DLD1 (cell line): ENCODE results near the gene TARP.

Experiments
- in situ Hi-C: cut with HindIII; loops from 2 replicates; pipeline ENCODE4 v1.10.0; 2017; ENCODE audit warnings: low sequenced_read_pairs

The TARP gene

GRCh38 chr7:38273286-38273995 lies at the start of gene TARP:
Gene TARP (minus strand): TSS chr7:38273636.
- in situ Hi-C loops = no loop called here

GRCh38 chr7:38323156-38323555 lies 49.7 kb upstream of the TARP start:
- in situ Hi-C loops = no loop called here

GRCh38 chr7:38322461-38322860 lies 49.0 kb upstream of the TARP start:
- in situ Hi-C loops = no loop called here

GRCh38 chr7:38321967-38322366 lies 48.5 kb upstream of the TARP start:
- in situ Hi-C loops = no loop called here

GRCh38 chr7:38321515-38321944 lies 48.1 kb upstream of the TARP start:
- in situ Hi-C loops = no loop called here

GRCh38 chr7:38321050-38321449 lies 47.6 kb upstream of the TARP start:
- in situ Hi-C loops = no loop called here

- in situ Hi-C loops = no loop called here
Observed at GRCh38 chr7:38319873-38320272, 46.4 kb upstream of the TARP start.

- in situ Hi-C loops = no loop called here
Observed at GRCh38 chr7:38318803-38319416, 45.5 kb upstream of the TARP start.

GRCh38 chr7:38318241-38318640 lies 44.8 kb upstream of the TARP start:
- in situ Hi-C loops = no loop called here

GRCh38 chr7:38317515-38317914 lies 44.1 kb upstream of the TARP start:
- in situ Hi-C loops = no loop called here

- in situ Hi-C loops = no loop called here
Observed at GRCh38 chr7:38316733-38317360, 43.4 kb upstream of the TARP start.

- in situ Hi-C loops = no loop called here
Observed at GRCh38 chr7:38315410-38315809, 42.0 kb upstream of the TARP start.

- in situ Hi-C loops = no loop called here
Observed at GRCh38 chr7:38312821-38313220, 39.4 kb upstream of the TARP start.

- in situ Hi-C loops = no loop called here
Observed at GRCh38 chr7:38311329-38311937, 38.0 kb upstream of the TARP start.

GRCh38 chr7:38310591-38311101 lies 37.2 kb upstream of the TARP start:
- in situ Hi-C loops = no loop called here

- in situ Hi-C loops = no loop called here
Observed at GRCh38 chr7:38309555-38309954, 36.1 kb upstream of the TARP start.

- in situ Hi-C loops = no loop called here
Observed at GRCh38 chr7:38308140-38308539, 34.7 kb upstream of the TARP start.

- in situ Hi-C loops = no loop called here
Observed at GRCh38 chr7:38307640-38308039, 34.2 kb upstream of the TARP start.

GRCh38 chr7:38306914-38307313 lies 33.5 kb upstream of the TARP start:
- in situ Hi-C loops = no loop called here

- in situ Hi-C loops = no loop called here
Observed at GRCh38 chr7:38306171-38306570, 32.7 kb upstream of the TARP start.

GRCh38 chr7:38303866-38304265 lies 30.4 kb upstream of the TARP start:
- in situ Hi-C loops = no loop called here

- in situ Hi-C loops = no loop called here
Observed at GRCh38 chr7:38300175-38300574, 26.7 kb upstream of the TARP start.
